Measurements from ENCODE around the gene HCN2.

DNA sequence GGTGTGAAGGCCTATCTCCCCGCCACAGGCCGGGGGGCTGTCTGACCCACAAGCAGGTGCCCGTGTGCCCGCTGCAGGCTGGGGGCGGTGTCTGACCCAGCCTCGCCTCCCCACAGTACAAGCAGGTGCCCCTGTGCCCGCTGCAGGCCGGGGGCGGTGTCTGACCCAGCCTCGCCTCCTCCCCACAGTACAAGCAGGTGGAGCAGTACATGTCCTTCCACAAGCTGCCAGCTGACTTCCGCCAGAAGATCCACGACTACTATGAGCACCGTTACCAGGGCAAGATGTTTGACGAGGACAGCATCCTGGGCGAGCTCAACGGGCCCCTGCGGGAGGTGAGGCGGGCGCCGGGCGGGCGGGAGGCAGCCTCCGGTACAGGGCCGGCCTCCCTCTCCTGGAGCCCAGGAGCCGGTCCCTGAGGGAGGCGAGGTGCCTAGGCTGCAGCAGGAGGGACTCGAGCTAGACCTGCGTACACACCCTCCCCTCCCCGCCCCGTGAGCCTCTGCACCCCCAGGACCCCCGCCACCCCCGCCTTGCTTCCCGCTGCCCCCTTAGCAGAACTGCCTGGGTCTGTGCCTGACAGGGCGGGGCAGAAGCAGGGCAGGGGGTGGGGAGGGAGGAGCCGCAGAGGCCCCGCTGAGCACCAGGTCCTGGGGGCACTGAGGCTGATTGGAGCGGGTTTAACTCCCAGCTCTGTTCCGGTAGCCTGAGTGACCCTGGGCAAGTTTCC, 20.6 kb downstream of the HCN2 start:
- TF ChIP-seq, protein P1, sequence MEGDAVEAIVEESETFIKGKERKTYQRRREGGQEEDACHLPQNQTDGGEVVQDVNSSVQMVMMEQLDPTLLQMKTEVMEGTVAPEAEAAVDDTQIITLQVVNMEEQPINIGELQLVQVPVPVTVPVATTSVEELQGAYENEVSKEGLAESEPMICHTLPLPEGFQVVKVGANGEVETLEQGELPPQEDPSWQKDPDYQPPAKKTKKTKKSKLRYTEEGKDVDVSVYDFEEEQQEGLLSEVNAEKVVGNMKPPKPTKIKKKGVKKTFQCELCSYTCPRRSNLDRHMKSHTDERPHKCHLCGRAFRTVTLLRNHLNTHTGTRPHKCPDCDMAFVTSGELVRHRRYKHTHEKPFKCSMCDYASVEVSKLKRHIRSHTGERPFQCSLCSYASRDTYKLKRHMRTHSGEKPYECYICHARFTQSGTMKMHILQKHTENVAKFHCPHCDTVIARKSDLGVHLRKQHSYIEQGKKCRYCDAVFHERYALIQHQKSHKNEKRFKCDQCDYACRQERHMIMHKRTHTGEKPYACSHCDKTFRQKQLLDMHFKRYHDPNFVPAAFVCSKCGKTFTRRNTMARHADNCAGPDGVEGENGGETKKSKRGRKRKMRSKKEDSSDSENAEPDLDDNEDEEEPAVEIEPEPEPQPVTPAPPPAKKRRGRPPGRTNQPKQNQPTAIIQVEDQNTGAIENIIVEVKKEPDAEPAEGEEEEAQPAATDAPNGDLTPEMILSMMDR (conservative IDR thresholded peaks at IDR 0.05; ENCODE audit: low read depth, low read length), result no peak
- TF ChIP-seq EZH2 (IDR thresholded peaks at IDR 0.05; ENCODE audit: borderline replicate concordance, low read depth, low read length, poor library complexity, severe bottlenecking), result no peak

Measured in A673 (cell line).